Stomach (tissue), 9 donors: ENCODE data around the gene DYRK1A. TPM values are rescaled to one million over a fixed set of nuclear protein-coding genes. Genes with fewer than 3 reads are reported as not detected.

Source experiments
- DNase-seq, 2 donors: peaks; one replicate each; pipeline versions ENCODE4 v3.0.0 to v3.0.0-alpha.2; 2013 to 2019
- H3K27ac ChIP-seq, 5 donors: fragments of 200-600 bp in 4 of 5; sonication (generic) in 4 of 5; one replicate each; pipeline ENCODE4 v1.5.1; 2013 to 2019; ENCODE audit warnings: mild to moderate bottlenecking in 1 of 5, moderate library complexity in 1 of 5
- H3K27me3 ChIP-seq, 3 donors: fragments of 200-600 bp; sonication (generic); one replicate each; pipeline ENCODE4 v1.5.1; 2017 to 2019; ENCODE audit warnings: mixed run types in 1 of 3
- H3K36me3 ChIP-seq, 4 donors: fragments of 200-600 bp; sonication (generic); 1 replicate in 3 of 4; 2 replicates in 1 of 4; pipeline ENCODE4 v1.5.1; 2016 to 2019
- H3K4me1 ChIP-seq, 4 donors: fragments of 200-600 bp; sonication (generic); one replicate each; pipeline ENCODE4 v1.5.1; 2016 to 2019
- H3K4me3 ChIP-seq, 4 donors: fragments of 200-600 bp; sonication (generic) in 3 of 4; one replicate each; pipeline ENCODE4 v1.5.1; 2016 to 2019; ENCODE audit warnings: mild to moderate bottlenecking in 1 of 4
- H3K9me3 ChIP-seq, 4 donors: fragments of 200-600 bp; sonication (generic); one replicate each; pipeline ENCODE4 v1.5.1; 2016 to 2019
- EP300 ChIP-seq: sonication (generic); formaldehyde crosslinking; IDR thresholded peaks from one replicate; pipeline ENCODE4 v1.6.1; 2017; ENCODE audit warnings: antibody characterized with exemption
- POLR2A ChIP-seq, 4 donors: fragments of 450-650 bp; IDR thresholded peaks; one replicate each; pipeline ENCODE4 v1.6.1; 2016; ENCODE audit warnings: antibody characterized with exemption in 4 of 4, control low read depth in 2 of 4, mild to moderate bottlenecking in 1 of 4, moderate library complexity in 1 of 4
- POLR2AphosphoS5 ChIP-seq, 3 donors: sonication (generic); formaldehyde crosslinking; IDR thresholded peaks; one replicate each; pipeline ENCODE4 v1.6.1; 2016; ENCODE audit warnings: antibody characterized with exemption in 3 of 3
- WGBS, 5 donors: extraction: QIAGEN DNeasy Blood & Tissue Kit in 3 of 5; methylation state at CpG; one replicate each; pipeline versions ENCODE4 v1.1.5 to v1.1.7; 2013 to 2018; 5-methylcytosine and 5-hydroxymethylcytosine counted together
- intact Hi-C: fragments of 100-400 bp; cut with DNase I; formaldehyde crosslinking; loops from one replicate; pipeline ENCODE4 v1.15.1; 2023; ENCODE audit warnings: low total_unique reads
- polyA plus RNA-seq, 3 donors: library from polyadenylated mRNA; stranded (reverse); fragments of 200-250 nt; gene quantifications; one replicate each; pipeline ENCODE4 v1.2.3, GENCODE V29; 2013
- total RNA-seq, 5 donors: library from RNA; depleted of rRNA; stranded (reverse); fragments of >200 nt; gene quantifications; one replicate each; pipeline versions ENCODE4 v1.1.0 to v1.2.3, GENCODE V29; 2014 to 2016
- TF ChIP-seq, protein P1 (sequence below), 7 experiments: fragments of 450-650 bp in 4 of 7; fragments of 200-600 bp in 3 of 7; sonication (generic) in 3 of 7; IDR thresholded peaks; one replicate each; pipeline ENCODE4 v1.5.1; 2016 to 2019; ENCODE audit warnings: antibody characterized with exemption in 7 of 7, control low read depth in 2 of 7, mild to moderate bottlenecking in 1 of 7
- donor health status: healthy with polysubstance abuse.
- donor health status: Bipolar disorder and iron deficiency.
- donor health status: healthy.

The DYRK1A gene
- total and polyA plus RNA-seq, 8 donors = 10.1 to 124 (median 67.0) TPM

DNA sequence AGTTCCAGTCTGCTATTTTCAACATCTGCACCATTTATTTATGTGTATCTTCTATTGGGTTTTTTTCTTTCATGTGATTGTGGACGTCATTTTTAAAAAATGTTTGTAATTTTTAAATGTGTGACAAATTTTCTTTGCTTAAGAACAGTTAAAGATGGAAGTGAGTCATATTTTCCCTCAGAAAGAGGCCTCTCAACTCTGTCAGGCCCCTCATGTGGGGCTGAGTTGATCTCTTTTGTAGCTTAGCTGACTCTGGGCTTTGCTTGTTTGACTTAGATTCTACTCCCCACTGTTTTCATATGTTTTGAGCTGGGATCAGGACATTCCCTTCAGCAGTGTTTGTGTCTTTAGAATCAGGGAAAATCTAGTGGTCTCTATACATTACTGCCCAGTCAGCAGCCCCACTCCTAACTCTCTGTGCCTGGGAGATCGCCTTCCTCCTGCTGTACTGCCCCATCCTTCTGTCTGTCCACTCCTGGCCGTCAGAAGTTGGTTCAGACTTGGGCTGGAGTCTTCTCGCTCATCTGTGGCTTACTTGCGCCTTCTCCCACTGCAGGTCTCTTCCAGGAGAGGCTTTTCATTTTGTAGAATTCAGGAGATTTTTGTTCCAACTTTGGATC lies 137.4 kb downstream of the DYRK1A start:
- H3K9me3 ChIP-seq = peaks cover 0 to 6% (median 0%) of the 10 kb centered on the region in 4 donors
- TF ChIP-seq POLR2AphosphoS5 (IDR thresholded peaks at IDR 0.05) (no peak), POLR2A (IDR thresholded peaks at IDR 0.05) (no peak), EP300 (no peak)
- TF ChIP-seq, protein P1, sequence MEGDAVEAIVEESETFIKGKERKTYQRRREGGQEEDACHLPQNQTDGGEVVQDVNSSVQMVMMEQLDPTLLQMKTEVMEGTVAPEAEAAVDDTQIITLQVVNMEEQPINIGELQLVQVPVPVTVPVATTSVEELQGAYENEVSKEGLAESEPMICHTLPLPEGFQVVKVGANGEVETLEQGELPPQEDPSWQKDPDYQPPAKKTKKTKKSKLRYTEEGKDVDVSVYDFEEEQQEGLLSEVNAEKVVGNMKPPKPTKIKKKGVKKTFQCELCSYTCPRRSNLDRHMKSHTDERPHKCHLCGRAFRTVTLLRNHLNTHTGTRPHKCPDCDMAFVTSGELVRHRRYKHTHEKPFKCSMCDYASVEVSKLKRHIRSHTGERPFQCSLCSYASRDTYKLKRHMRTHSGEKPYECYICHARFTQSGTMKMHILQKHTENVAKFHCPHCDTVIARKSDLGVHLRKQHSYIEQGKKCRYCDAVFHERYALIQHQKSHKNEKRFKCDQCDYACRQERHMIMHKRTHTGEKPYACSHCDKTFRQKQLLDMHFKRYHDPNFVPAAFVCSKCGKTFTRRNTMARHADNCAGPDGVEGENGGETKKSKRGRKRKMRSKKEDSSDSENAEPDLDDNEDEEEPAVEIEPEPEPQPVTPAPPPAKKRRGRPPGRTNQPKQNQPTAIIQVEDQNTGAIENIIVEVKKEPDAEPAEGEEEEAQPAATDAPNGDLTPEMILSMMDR (IDR thresholded peaks at IDR 0.05) = no peak
- 94 to 98% (median 96%) methylated on average over 5 of the region's 5 CpGs for WGBS, 5 donors
- H3K27me3 ChIP-seq = no peaks in the 10 kb centered on the region
- no peak overlapping the region for H3K4me3 ChIP-seq
- DNase-seq = no peak
- no peak overlapping the region for H3K27ac ChIP-seq
- H3K36me3 ChIP-seq = peaks cover 37 to 77% (median 69%) of the 10 kb centered on the region in 4 donors
- intact Hi-C loops = no loop called here
- peaks cover 0 to 7% (median 5%) of the 10 kb centered on the region in 4 donors for H3K4me1 ChIP-seq

DNA sequence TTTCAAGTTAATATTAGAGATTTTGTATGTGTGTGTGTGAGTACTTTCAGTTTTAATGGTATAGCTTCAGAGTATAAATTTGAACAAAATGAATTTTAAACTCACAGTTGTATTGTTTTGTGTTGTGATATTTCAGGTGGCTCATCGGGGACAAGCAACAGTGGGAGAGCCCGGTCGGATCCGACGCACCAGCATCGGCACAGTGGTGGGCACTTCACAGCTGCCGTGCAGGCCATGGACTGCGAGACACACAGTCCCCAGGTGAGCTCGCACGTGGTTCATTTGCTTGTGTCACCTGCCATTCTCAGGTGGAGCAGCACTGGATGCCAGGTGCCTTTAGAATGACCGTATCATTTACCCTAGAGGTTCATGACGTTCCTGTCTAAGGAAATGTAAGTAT lies 139.4 kb downstream of the DYRK1A start:
- Histone ChIP-seq H3K9me3 (peaks cover 0 to 6% (median 0%) of the 10 kb centered on the region in 4 donors), H3K27ac (no peak overlapping the region), H3K4me3 (no peak overlapping the region), H3K4me1 (peaks cover 0 to 18% (median 3%) of the 10 kb centered on the region in 4 donors), H3K27me3 (no peaks in the 10 kb centered on the region), H3K36me3 (peaks cover 51 to 95% (median 87%) of the 10 kb centered on the region in 4 donors)
- DNase-seq = no peak
- intact Hi-C loops = no loop called here
- 91 to 96% (median 95%) methylated on average over 12 of the region's 12 CpGs for WGBS, 5 donors
- TF ChIP-seq, protein P1 (IDR thresholded peaks at IDR 0.05) = no peak
- TF ChIP-seq POLR2AphosphoS5 (IDR thresholded peaks at IDR 0.05) = no peak
- no peak for TF ChIP-seq EP300
- no peak for TF ChIP-seq POLR2A (IDR thresholded peaks at IDR 0.05)

DNA sequence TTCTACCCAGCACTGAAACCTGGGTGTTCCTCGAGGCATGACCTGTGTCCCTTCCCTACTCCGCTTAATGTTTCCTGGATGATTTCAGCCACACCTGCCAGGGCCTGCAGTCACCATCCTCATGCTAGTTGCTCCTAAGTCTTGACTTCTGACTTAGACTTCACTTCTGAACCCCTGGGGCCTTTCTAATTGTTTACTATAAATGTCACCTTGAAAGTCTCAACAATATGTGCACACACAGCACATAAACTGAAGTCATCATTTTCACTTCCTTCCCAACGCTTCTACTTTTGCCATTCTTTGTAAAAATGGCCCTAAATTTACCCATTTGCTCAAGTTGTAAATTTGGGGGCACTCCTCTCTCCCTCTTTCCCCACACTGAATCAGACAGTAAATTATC lies 141.1 kb downstream of the DYRK1A start:
- Histone ChIP-seq H3K4me3 (no peak overlapping the region), H3K9me3 (peaks cover 0 to 6% (median 0%) of the 10 kb centered on the region in 4 donors), H3K27me3 (no peaks in the 10 kb centered on the region), H3K36me3 (peaks cover 65 to 99% (median 96%) of the 10 kb centered on the region in 4 donors), H3K4me1 (peaks cover 0 to 18% (median 3%) of the 10 kb centered on the region in 4 donors), H3K27ac (no peak overlapping the region)
- intact Hi-C loops = no loop called here
- 90 to 92% (median 91%) methylated on average over 3 of the region's 3 CpGs for WGBS, 5 donors
- TF ChIP-seq, protein P1 (IDR thresholded peaks at IDR 0.05) = no peak
- TF ChIP-seq POLR2AphosphoS5 (IDR thresholded peaks at IDR 0.05) = no peak
- TF ChIP-seq POLR2A (IDR thresholded peaks at IDR 0.05) = no peak
- no peak for TF ChIP-seq EP300
- DNase-seq = no peak

DNA sequence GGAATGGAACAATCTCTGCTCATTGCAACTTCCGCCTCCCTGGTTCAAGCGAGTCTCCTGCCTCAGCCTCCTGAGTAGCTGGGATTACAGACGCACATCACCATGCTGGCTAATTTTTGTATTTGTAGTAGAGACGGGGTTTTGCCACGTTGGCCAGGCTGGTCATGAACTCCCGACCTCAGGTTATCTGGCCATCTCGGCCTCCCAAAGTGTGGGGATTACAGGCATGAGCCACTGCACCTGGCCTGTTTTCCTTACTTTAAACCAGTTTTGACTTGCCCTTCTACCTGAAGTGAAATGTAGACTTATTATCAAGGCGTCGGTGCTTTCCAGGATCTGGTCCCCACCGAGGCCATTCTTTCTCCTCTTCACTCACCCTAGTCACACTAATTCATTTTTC lies 141.8 kb downstream of the DYRK1A start:
- WGBS, 5 donors = 77 to 83% (median 78%) methylated on average over 10 of the region's 10 CpGs
- Histone ChIP-seq H3K4me1 (peaks cover 0 to 18% (median 5%) of the 10 kb centered on the region in 4 donors), H3K36me3 (peaks cover 70 to 99% (median 98%) of the 10 kb centered on the region in 4 donors), H3K27ac (no peak overlapping the region), H3K4me3 (no peak overlapping the region), H3K27me3 (no peaks in the 10 kb centered on the region), H3K9me3 (peaks cover 0 to 2% (median 0%) of the 10 kb centered on the region in 4 donors)
- TF ChIP-seq POLR2AphosphoS5 (IDR thresholded peaks at IDR 0.05) (no peak), POLR2A (IDR thresholded peaks at IDR 0.05) (no peak), EP300 (no peak)
- TF ChIP-seq, protein P1 (IDR thresholded peaks at IDR 0.05) = no peak
- intact Hi-C loops = no loop called here
- DNase-seq = no peak
